Hepatocyte (in vitro differentiated cells): Measurements from ENCODE around the gene OSBPL6.

ENCODE experiments used
- EZH2 ChIP-seq: fragments of 200-600 bp; sonication (generic); IDR thresholded peaks from 2 replicates; pipeline ENCODE4 v1.6.1; 2016; ENCODE audit warnings: antibody characterized with exemption, mild to moderate bottlenecking, borderline replicate concordance
- EZH2phosphoT487 ChIP-seq: fragments of 200-600 bp; sonication (generic); IDR thresholded peaks from one replicate; pipeline ENCODE4 v1.6.1; 2018; ENCODE audit warnings: antibody characterized with exemption, mild to moderate bottlenecking, low read depth, moderate library complexity; ENCODE audit not compliant: unreplicated experiment, severe bottlenecking
- TF ChIP-seq, protein P1 (sequence below): fragments of 200-600 bp; sonication (generic); IDR thresholded peaks from 2 replicates; pipeline ENCODE4 v1.5.1; 2016; ENCODE audit warnings: antibody characterized with exemption, mild to moderate bottlenecking; ENCODE audit not compliant: poor library complexity

DNA sequence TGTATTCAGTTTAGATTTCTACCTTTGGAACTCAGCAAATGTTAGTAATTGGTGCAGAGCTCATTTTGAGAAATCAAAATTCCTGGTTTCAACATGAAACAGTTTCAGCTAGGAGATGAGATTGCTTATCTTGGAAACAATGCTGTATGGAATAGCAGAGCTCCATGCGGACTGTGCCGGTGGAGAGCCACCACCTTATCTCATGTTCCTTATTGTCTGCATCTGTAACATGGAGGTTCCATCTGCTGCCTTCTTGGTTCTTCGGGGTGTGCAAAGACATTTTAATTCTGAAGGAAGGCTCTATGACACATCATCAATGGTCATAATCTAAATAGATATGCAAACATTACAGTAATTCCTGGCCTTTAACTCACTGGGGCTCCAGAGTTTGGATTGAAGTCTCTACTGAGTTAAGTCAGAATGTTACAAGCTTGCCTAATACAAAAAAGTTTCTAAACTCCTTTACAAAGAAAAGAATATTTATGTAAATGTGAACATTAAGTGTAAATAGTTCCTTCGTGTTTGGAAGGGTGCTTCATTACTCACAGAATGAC, 191.4 kb downstream of the OSBPL6 start:
- TF ChIP-seq, protein P1, sequence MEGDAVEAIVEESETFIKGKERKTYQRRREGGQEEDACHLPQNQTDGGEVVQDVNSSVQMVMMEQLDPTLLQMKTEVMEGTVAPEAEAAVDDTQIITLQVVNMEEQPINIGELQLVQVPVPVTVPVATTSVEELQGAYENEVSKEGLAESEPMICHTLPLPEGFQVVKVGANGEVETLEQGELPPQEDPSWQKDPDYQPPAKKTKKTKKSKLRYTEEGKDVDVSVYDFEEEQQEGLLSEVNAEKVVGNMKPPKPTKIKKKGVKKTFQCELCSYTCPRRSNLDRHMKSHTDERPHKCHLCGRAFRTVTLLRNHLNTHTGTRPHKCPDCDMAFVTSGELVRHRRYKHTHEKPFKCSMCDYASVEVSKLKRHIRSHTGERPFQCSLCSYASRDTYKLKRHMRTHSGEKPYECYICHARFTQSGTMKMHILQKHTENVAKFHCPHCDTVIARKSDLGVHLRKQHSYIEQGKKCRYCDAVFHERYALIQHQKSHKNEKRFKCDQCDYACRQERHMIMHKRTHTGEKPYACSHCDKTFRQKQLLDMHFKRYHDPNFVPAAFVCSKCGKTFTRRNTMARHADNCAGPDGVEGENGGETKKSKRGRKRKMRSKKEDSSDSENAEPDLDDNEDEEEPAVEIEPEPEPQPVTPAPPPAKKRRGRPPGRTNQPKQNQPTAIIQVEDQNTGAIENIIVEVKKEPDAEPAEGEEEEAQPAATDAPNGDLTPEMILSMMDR: no peak
- TF ChIP-seq EZH2: no peak
- TF ChIP-seq EZH2phosphoT487: no peak
